A549 treated with RU486 at 1 μM for 4 hours (cell line): ENCODE results near the gene ACBD7. TPM values are rescaled to one million over a fixed set of nuclear protein-coding genes. Genes with fewer than 3 reads are reported as not detected.

Experiments
- total RNA-seq: library from RNA; stranded (reverse); fragments of 200-300 nt; extraction: Qiagen RNA extraction; gene quantifications from 5 replicates; pipeline ENCODE4 v1.2.3, GENCODE V29; 2022; ENCODE audit warnings: low read depth

Gene ACBD7
- 0.68 to 1.3 TPM (median 0.87 TPM) in 5 replicates for total RNA-seq

DNA sequence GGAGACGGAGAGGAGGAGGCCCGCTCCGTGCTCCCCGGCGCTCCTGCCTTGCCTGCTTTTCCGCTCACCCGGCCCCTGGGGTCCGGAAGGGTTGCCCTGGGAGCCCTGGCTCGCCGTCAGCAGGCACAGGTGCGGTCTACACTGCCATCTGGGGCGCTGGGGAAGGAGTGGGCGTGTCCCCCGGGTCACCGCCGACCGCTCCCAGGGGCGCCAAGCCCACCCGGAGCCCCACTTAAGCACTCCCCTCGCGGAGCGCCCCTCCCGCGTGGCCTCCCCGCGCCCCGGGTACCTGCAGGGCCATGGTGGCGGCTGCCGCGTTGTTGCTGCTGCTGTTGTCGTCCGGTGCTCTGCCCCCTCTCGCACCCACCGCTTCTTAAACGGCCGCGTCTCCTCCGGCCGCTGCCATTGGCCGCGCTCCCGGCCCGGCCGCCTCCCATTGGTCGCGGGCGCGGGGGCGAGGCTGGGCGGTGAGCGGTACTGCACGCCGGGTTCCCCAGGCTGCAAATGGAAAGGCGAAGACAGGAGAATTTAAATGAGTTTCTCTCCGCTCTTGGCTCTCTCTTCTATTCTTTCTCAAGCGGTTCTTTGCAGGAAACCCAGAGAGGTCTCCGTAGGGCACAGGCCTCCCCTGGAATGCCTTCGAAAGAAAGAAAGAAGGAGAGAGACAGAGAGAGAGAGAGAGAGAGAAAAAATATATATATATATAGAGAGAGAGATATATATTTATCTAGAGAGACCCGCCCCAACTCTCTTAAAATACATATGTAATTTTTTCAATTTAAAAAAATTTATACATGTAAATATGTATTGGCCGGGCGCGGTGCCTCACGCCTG, at the start of gene ACBD7:
Gene ACBD7, minus strand, starts transcription at position 349 of the 834 bp plus-strand sequence. Its CDS starts 48 bp downstream, at position 301.

DNA sequence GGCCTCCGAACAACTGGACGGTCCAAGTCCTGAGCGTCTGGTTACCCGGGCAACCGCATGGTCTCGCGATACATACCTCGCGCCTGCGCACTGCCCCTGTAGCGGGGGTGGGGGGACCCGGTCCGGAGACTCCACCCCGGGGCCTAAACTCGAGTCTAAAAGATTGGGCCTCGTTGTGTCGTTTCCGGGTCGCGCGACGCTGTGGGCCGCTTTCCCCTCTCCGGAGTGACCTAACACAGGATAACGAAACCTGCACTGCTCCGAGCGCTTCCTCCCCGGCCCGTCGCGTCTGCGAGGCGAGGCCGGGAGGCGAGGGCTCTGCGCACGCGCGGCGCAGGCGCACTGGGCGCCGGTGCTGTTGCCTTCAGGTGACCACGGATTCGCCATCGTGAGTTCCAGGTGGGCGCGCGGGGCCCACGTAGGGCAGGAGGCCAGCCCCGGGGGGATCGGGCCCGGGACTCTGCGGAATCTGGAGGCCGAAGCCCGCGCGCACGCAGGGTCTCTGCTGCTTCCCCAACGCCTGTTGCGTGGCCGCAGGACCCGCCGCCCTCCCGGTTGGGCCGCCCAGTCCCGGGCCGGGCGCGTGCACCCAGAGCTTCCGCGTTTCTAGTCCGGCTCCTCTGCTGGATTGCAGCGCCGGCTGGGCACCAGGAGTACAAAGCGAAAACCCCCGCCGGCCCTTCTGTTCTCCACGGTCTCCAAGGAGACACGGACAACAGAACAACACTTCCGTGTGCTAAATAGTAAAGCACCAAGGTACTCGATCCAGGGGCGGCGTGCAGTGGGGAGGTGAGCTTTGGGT, 8.6 kb upstream of the ACBD7 start, which contains the start of gene RPP38:
Gene RPP38, plus strand, starts transcription at position 345 of the 802 bp plus-strand sequence. CDS start 5,960 bp downstream, outside the sequence.

GRCh38 chr10:15043674-15044073, 44.9 kb downstream of the ACBD7 start, which contains the start of gene OLAH:
Gene OLAH (plus strand): TSS chr10:15043943. CDS start chr10:15047289, 3,346 bp downstream.

Other genes with a start within 250 kb of the ACBD7 start
- 11.1 to 22.6 TPM (median 21.9 TPM) in 5 replicates for gene SUV39H2, start 209.9 kb downstream of the ACBD7 start, total RNA-seq
- 5.3 to 6.5 TPM (median 5.7 TPM) in 5 replicates for gene DCLRE1C, start 134.7 kb downstream of the ACBD7 start, total RNA-seq
- gene MEIG1, start 129.4 kb downstream of the ACBD7 start, total RNA-seq: 0.69 to 2.5 TPM (median 1.1 TPM) in 5 replicates
- gene OLAH, start 44.8 kb downstream of the ACBD7 start, total RNA-seq: 0.05 TPM in 1 of 5 replicates, not detected in the others
- gene RPP38, start 8.6 kb upstream of the ACBD7 start, total RNA-seq: 34.6 to 40.5 TPM (median 36.0 TPM) in 5 replicates
- gene NMT2, start 79.9 kb upstream of the ACBD7 start, total RNA-seq: 22.7 to 31.2 TPM (median 27.3 TPM) in 5 replicates